ENCODE data around the gene MRM2. TPM values are rescaled to one million over a fixed set of nuclear protein-coding genes. Genes with fewer than 3 reads are reported as not detected.

MRM2 gene
- total RNA-seq, 1 experiment from 2014 or later = 32.1 TPM

DNA sequence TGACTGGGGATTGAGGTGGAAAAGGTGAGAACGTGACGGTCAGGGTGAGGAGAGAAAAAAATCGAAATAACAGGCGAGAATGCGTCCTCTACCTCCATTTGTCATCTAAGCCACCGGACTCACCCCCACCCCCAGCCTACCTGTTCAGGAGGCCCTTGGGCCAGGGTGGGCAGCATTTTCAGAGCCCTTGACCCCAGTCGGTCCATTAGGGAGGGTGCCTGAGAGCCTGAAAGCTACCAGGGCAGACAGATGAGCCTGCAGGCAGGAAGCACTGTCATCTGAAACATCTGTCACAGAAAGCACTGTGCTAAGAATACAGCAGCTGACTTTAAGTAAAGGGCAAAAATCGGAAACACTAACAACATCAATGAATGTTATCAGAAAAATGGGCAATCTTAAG is 56.3 kb downstream of the MRM2 start:
- CTCF ChIA-PET = interaction anchor here (0.9 kb wide), 1 partner anchor 9 kb away, joined by 5 read pairs; no protein-coding TSS in a partner anchor
- TF ChIP-seq, protein P1, sequence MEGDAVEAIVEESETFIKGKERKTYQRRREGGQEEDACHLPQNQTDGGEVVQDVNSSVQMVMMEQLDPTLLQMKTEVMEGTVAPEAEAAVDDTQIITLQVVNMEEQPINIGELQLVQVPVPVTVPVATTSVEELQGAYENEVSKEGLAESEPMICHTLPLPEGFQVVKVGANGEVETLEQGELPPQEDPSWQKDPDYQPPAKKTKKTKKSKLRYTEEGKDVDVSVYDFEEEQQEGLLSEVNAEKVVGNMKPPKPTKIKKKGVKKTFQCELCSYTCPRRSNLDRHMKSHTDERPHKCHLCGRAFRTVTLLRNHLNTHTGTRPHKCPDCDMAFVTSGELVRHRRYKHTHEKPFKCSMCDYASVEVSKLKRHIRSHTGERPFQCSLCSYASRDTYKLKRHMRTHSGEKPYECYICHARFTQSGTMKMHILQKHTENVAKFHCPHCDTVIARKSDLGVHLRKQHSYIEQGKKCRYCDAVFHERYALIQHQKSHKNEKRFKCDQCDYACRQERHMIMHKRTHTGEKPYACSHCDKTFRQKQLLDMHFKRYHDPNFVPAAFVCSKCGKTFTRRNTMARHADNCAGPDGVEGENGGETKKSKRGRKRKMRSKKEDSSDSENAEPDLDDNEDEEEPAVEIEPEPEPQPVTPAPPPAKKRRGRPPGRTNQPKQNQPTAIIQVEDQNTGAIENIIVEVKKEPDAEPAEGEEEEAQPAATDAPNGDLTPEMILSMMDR (IDR thresholded peaks at IDR 0.05; ENCODE audit: unreplicated experiment) = no peak

More for the DNA sequence above, 56.3 kb downstream of the MRM2 start:
- no peak overlapping the region for H3K27ac Mint-ChIP-seq (ENCODE audit: low read depth, unreplicated experiment)
- H3K9me3 Mint-ChIP-seq (ENCODE audit: unreplicated experiment) = peaks cover 12% of the 10 kb centered on the region
- H3K36me3 Mint-ChIP-seq (ENCODE audit: insufficient read depth, unreplicated experiment) = peaks cover 11% of the 10 kb centered on the region
- BruUV-seq (replicated peaks) = no TSS peak
- no peak overlapping the region for H3K4me3 Mint-ChIP-seq (ENCODE audit: unreplicated experiment)
- no peak for DNase-seq (ENCODE audit: unreplicated experiment)
- no peaks in the 10 kb centered on the region for H3K4me1 Mint-ChIP-seq (ENCODE audit: insufficient read depth, unreplicated experiment)
- no peaks in the 10 kb centered on the region for H3K27me3 Mint-ChIP-seq (ENCODE audit: insufficient read depth, unreplicated experiment)
- POLR2A ChIA-PET = no interaction called here
- intact Hi-C loops (cut with micrococcal nuclease) = no loop called here

Small RNA genes within 50 kb of the gene (microRNA-seq; reads per million reads assigned to microRNA genes)
- 1.2 reads per million for gene MIR6836

Other genes starting within 250 kb of the MRM2 start
- 25.2 and 32.0 TPM in 2 replicates for gene MAD1L1, start 9.3 kb downstream of the MRM2 start, total RNA-seq (2022)
- gene NUDT1, start within 50 bp of the MRM2 start, total RNA-seq (2022) = 20.3 and 27.2 TPM in 2 replicates
- gene SNX8, start 72.2 kb upstream of the MRM2 start, total RNA-seq (2022) = 31.0 and 31.2 TPM in 2 replicates
- 258 and 290 TPM in 2 replicates for gene EIF3B, start 112.6 kb upstream of the MRM2 start, total RNA-seq (2022)
- 9.8 and 9.9 TPM in 2 replicates for gene CHST12, start 161.4 kb upstream of the MRM2 start, total RNA-seq (2022)
- not detected in 2 replicates for gene GRIFIN, start 234.2 kb upstream of the MRM2 start, total RNA-seq (2022)

Measured in MCF 10A (cell line).